Tibial nerve (tissue), 4 donors: Measurements from ENCODE around the gene JPH2. TPM values are rescaled to one million over a fixed set of nuclear protein-coding genes. Genes with fewer than 3 reads are reported as not detected.
"Not testable (repeated sequence)": the region's sequence is repeated elsewhere in the genome, so short reads cannot be mapped to it uniquely, and the experiment has no call there.

Experiments
- DNase-seq, 2 donors: peaks; one replicate each; pipeline ENCODE4 v3.0.0-alpha.2; 2019; ENCODE audit warnings: low spot score in 2 of 2
- H3K27ac ChIP-seq, 4 donors: fragments of 200-600 bp; sonication (generic) in 3 of 4; one replicate each; pipeline ENCODE4 v1.5.1; 2017 to 2019; ENCODE audit warnings: mild to moderate bottlenecking in 1 of 4
- H3K27me3 ChIP-seq, 2 donors: fragments of 200-600 bp; sonication (generic) in 1 of 2; one replicate each; pipeline versions ENCODE4 v1.5.1 to v1.6.0; 2017 to 2019
- H3K36me3 ChIP-seq, 3 donors: fragments of 200-600 bp; sonication (generic); one replicate each; pipeline ENCODE4 v1.5.1; 2018 to 2019
- H3K4me1 ChIP-seq, 4 donors: fragments of 200-600 bp; sonication (generic) in 3 of 4; one replicate each; pipeline ENCODE4 v1.5.1; 2017 to 2019
- H3K4me3 ChIP-seq, 4 donors: fragments of 200-600 bp; sonication (generic) in 3 of 4; one replicate each; pipeline ENCODE4 v1.5.1; 2017 to 2019; ENCODE audit warnings: mild to moderate bottlenecking in 1 of 4, moderate library complexity in 1 of 4
- H3K9me3 ChIP-seq, 4 donors: fragments of 200-600 bp; sonication (generic) in 3 of 4; one replicate each; pipeline ENCODE4 v1.5.1; 2017 to 2019
- CTCF ChIP-seq, 5 experiments: fragments of 200-600 bp in 3 of 5; fragments of 450-650 bp in 2 of 5; sonication (generic) in 3 of 5; IDR thresholded peaks; one replicate each; pipeline ENCODE4 v1.5.1; 2016 to 2019; ENCODE audit warnings: antibody characterized with exemption in 5 of 5, mild to moderate bottlenecking in 3 of 5, moderate library complexity in 2 of 5
- EP300 ChIP-seq, 2 donors: sonication (generic); formaldehyde crosslinking; IDR thresholded peaks; one replicate each; pipeline ENCODE4 v1.6.1; 2017; ENCODE audit warnings: antibody characterized with exemption in 2 of 2, mild to moderate bottlenecking in 1 of 2
- POLR2A ChIP-seq, 2 donors: fragments of 450-650 bp; IDR thresholded peaks; one replicate each; pipeline ENCODE4 v1.6.1; 2017; ENCODE audit warnings: antibody characterized with exemption in 2 of 2, mild to moderate bottlenecking in 2 of 2, moderate library complexity in 2 of 2
- WGBS, 2 donors: methylation state at CpG; one replicate each; pipeline ENCODE4 v1.1.5; 2018; 5-methylcytosine and 5-hydroxymethylcytosine counted together
- total RNA-seq, 4 donors: library from RNA; depleted of rRNA; stranded (reverse); fragments of >200 nt; gene quantifications; one replicate each; pipeline ENCODE4 v1.1.0, GENCODE V29; 2016

Gene JPH2
- total RNA-seq = 1 to 10 TPM; 3.1 to 6.3 (median 5.3) TPM

GRCh38 chr20:44187054-44187771 lies at the start of gene JPH2:
Gene JPH2 (minus strand): TSS chr20:44187188. CDS start chr20:44186705, 483 bp downstream.
- H3K36me3 ChIP-seq = no peaks in the 10 kb centered on the region
- 2 to 3% methylated on average over 10 to 24 of the region's 24 CpGs for WGBS, 2 donors
- H3K27me3 ChIP-seq = peaks cover 0 to 21% of the 10 kb centered on the region in 2 donors
- H3K27ac ChIP-seq = peak within 1 kb of the TSS in 2 of 4 donors; percentile 48 to 56
- H3K9me3 ChIP-seq = no peaks in the 10 kb centered on the region
- peak within 1 kb of the TSS; percentile 13 to 48 (median 25) for H3K4me3 ChIP-seq
- H3K4me1 ChIP-seq = peaks cover 0 to 19% (median 10%) of the 10 kb centered on the region in 4 donors
- DNase-seq = no peak
- no peak for TF ChIP-seq CTCF (IDR thresholded peaks at IDR 0.05)

GRCh38 chr20:44235702-44236101 lies 48.7 kb upstream of the JPH2 start:
- H3K27me3 ChIP-seq = no peaks in the 10 kb centered on the region
- WGBS, 2 donors = 78 to 87% methylated on average over 2 of the region's 2 CpGs
- H3K9me3 ChIP-seq = peaks cover 0 to 4% (median 0%) of the 10 kb centered on the region in 4 donors
- no peaks in the 10 kb centered on the region for H3K36me3 ChIP-seq
- no peaks in the 10 kb centered on the region for H3K4me1 ChIP-seq
- H3K4me3 ChIP-seq = no peak overlapping the region
- no peak overlapping the region for H3K27ac ChIP-seq
- DNase-seq = no peak
- TF ChIP-seq EP300 (IDR thresholded peaks at IDR 0.05) = no peak
- TF ChIP-seq POLR2A (IDR thresholded peaks at IDR 0.05) = no peak
- no peak for TF ChIP-seq CTCF (IDR thresholded peaks at IDR 0.05)

GRCh38 chr20:44234566-44235317 lies 47.8 kb upstream of the JPH2 start:
- Histone ChIP-seq H3K9me3 (peaks cover 0 to 4% (median 0%) of the 10 kb centered on the region in 4 donors), H3K27me3 (no peaks in the 10 kb centered on the region), H3K4me1 (no peaks in the 10 kb centered on the region), H3K36me3 (no peaks in the 10 kb centered on the region), H3K4me3 (no peak overlapping the region), H3K27ac (no peak overlapping the region)
- no peak for TF ChIP-seq CTCF (IDR thresholded peaks at IDR 0.05)
- TF ChIP-seq EP300 (IDR thresholded peaks at IDR 0.05) = no peak
- no peak for TF ChIP-seq POLR2A (IDR thresholded peaks at IDR 0.05)
- 92% methylated on average over 14 of the region's 14 CpGs for WGBS, 2 donors
- DNase-seq = no peak

DNA sequence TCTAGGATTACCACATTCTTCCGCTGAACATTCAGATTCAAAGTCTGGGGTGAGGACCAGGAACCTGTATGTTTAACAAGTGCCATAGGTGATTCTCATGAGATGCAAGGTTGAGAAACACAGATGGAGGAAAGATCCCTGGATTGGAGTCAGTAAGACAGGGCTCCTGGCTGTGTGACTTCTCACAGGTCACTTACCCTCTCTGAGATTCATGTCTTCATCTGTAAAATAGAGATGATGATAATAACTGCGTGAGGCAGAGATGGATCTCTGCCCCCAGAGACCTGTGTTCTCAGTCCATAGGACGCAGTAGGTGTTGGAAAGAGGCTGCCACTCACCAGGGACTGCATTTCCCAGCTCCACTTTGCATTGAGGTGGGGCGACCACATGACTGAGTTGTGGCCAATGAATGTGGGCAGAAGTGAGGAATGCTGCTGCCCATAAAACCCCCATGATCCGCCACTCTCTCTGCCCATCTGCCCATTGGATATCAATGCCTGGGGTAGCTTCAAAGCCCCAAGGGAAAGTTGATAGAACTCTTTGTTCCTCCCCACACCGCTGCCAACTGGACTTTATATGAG lies 46.5 kb upstream of the JPH2 start:
- H3K4me1 ChIP-seq = no peaks in the 10 kb centered on the region
- H3K27me3 ChIP-seq = no peaks in the 10 kb centered on the region
- no peak overlapping the region for H3K27ac ChIP-seq
- H3K9me3 ChIP-seq = no peaks in the 10 kb centered on the region
- no peak overlapping the region for H3K4me3 ChIP-seq
- no peaks in the 10 kb centered on the region for H3K36me3 ChIP-seq
- no peak for DNase-seq
- 84 to 85% methylated on average over 6 of the region's 6 CpGs for WGBS, 2 donors
- TF ChIP-seq POLR2A (IDR thresholded peaks at IDR 0.05) = no peak
- no peak for TF ChIP-seq CTCF (IDR thresholded peaks at IDR 0.05)
- no peak for TF ChIP-seq EP300 (IDR thresholded peaks at IDR 0.05)

- 94 to 98% methylated on average over 4 of the region's 4 CpGs for WGBS, 2 donors
- H3K4me3 ChIP-seq, DNase-seq, H3K36me3 ChIP-seq, H3K27me3 ChIP-seq, H3K27ac ChIP-seq, H3K4me1 ChIP-seq, H3K9me3 ChIP-seq: not testable (repeated sequence)
Observed at GRCh38 chr20:44232469-44232856, 45.5 kb upstream of the JPH2 start.
